Hematopoietic multipotent progenitor cell treated with erythropoietin and hydrocortisone succinate and interleukin-3 and kit ligand, for 6 days (in vitro differentiated cells): ENCODE data around the gene SLCO2A1.
"Not testable (repeated sequence)": the region's sequence is repeated elsewhere in the genome, so short reads cannot be mapped to it uniquely, and the experiment has no call there.

ENCODE experiments used
- DNase-seq: peaks from one replicate; pipeline ENCODE4 v3.0.0-alpha.2; 2015

The SLCO2A1 gene

GRCh38 chr3:134029734-134030378 is at the start of gene SLCO2A1:
Gene SLCO2A1, minus strand, starts transcription at chr3:134029925. Its CDS starts 123 bp downstream, at chr3:134029802.
- DNase-seq = no peak

GRCh38 chr3:134079111-134079547 is 49.4 kb upstream of the SLCO2A1 start:
- DNase-seq = no peak

- DNase-seq = no peak
These were observed 48.6 kb upstream of the SLCO2A1 start for GRCh38 chr3:134078169-134078831.

- no peak for DNase-seq
These were observed 48.0 kb upstream of the SLCO2A1 start for GRCh38 chr3:134077649-134078161.

GRCh38 chr3:134076851-134077250 is 47.1 kb upstream of the SLCO2A1 start:
- no peak for DNase-seq

- no peak for DNase-seq
These were observed 46.1 kb upstream of the SLCO2A1 start for GRCh38 chr3:134075846-134076245.

- no peak for DNase-seq
These were observed 45.8 kb upstream of the SLCO2A1 start for GRCh38 chr3:134075568-134075825.

- no peak for DNase-seq
These were observed 45.3 kb upstream of the SLCO2A1 start for GRCh38 chr3:134074790-134075567.

GRCh38 chr3:134074001-134074789 is 44.5 kb upstream of the SLCO2A1 start:
- DNase-seq = no peak

- DNase-seq = no peak
These were observed 43.8 kb upstream of the SLCO2A1 start for GRCh38 chr3:134073583-134073945.

GRCh38 chr3:134072881-134073582 is 43.3 kb upstream of the SLCO2A1 start:
- no peak for DNase-seq

GRCh38 chr3:134070281-134070680 is 40.6 kb upstream of the SLCO2A1 start:
- DNase-seq = not testable (repeated sequence)

GRCh38 chr3:134068429-134068828 is 38.7 kb upstream of the SLCO2A1 start:
- no peak for DNase-seq

- DNase-seq = no peak
These were observed 37.9 kb upstream of the SLCO2A1 start for GRCh38 chr3:134067531-134068161.

- DNase-seq = no peak
These were observed 37.2 kb upstream of the SLCO2A1 start for GRCh38 chr3:134066651-134067530.

- no peak for DNase-seq
These were observed 36.4 kb upstream of the SLCO2A1 start for GRCh38 chr3:134066158-134066541.

GRCh38 chr3:134065252-134066157 is 35.8 kb upstream of the SLCO2A1 start:
- no peak for DNase-seq

GRCh38 chr3:134064081-134064480 is 34.4 kb upstream of the SLCO2A1 start:
- DNase-seq = no peak

- DNase-seq = no peak
These were observed 31.7 kb upstream of the SLCO2A1 start for GRCh38 chr3:134061401-134061800.
